Esophagus muscularis mucosa (tissue), 4 donors: ENCODE data around the gene KRT20. TPM values are rescaled to one million over a fixed set of nuclear protein-coding genes. Genes with fewer than 3 reads are reported as not detected.

ENCODE experiments used
- DNase-seq: peaks from one replicate; pipeline ENCODE4 v3.0.0-alpha.2; 2017; ENCODE audit errors: extremely low spot score
- H3K27ac ChIP-seq, 4 donors: fragments of 200-600 bp; sonication (generic); replicated peaks in 1 of 4; 1 replicate in 3 of 4; 2 replicates in 1 of 4; pipeline ENCODE4 v1.5.1; 2016 to 2019; ENCODE audit warnings: mild to moderate bottlenecking in 1 of 4
- H3K27me3 ChIP-seq, 4 donors: fragments of 200-600 bp; sonication (generic); one replicate each; pipeline versions ENCODE4 v1.5.1 to v1.6.0; 2016 to 2019
- H3K36me3 ChIP-seq, 4 donors: fragments of 200-600 bp; sonication (generic); one replicate each; pipeline ENCODE4 v1.5.1; 2016 to 2019
- H3K4me1 ChIP-seq, 4 donors: fragments of 200-600 bp; sonication (generic); one replicate each; pipeline ENCODE4 v1.5.1; 2016 to 2019
- H3K4me3 ChIP-seq, 4 donors: fragments of 200-600 bp; sonication (generic); 1 replicate in 2 of 4; 2 replicates in 2 of 4; pipeline ENCODE4 v1.5.1; 2016 to 2019; ENCODE audit warnings: mild to moderate bottlenecking in 4 of 4, moderate library complexity in 1 of 4
- H3K9me3 ChIP-seq, 4 donors: fragments of 200-600 bp; sonication (generic); 1 replicate in 3 of 4; 2 replicates in 1 of 4; pipeline ENCODE4 v1.5.1; 2016 to 2019
- CTCF ChIP-seq, 3 experiments: fragments of 200-600 bp in 2 of 3; fragments of 450-650 bp in 1 of 3; sonication (generic) in 2 of 3; IDR thresholded peaks; one replicate each; pipeline ENCODE4 v1.5.1; 2017 to 2019; ENCODE audit warnings: antibody characterized with exemption in 3 of 3, mild to moderate bottlenecking in 2 of 3, moderate library complexity in 1 of 3
- EP300 ChIP-seq: sonication (generic); formaldehyde crosslinking; IDR thresholded peaks from one replicate; pipeline ENCODE4 v1.6.1; 2017; ENCODE audit warnings: antibody characterized with exemption
- POLR2A ChIP-seq: fragments of 450-650 bp; IDR thresholded peaks from one replicate; pipeline ENCODE4 v1.6.1; 2017; ENCODE audit warnings: antibody characterized with exemption, moderate library complexity, mild to moderate bottlenecking, low read depth
- POLR2AphosphoS5 ChIP-seq, 2 donors: sonication (generic); formaldehyde crosslinking; IDR thresholded peaks; one replicate each; pipeline ENCODE4 v1.6.1; 2017; ENCODE audit warnings: antibody characterized with exemption in 2 of 2
- WGBS: methylation state at CpG from one replicate; pipeline ENCODE4 v1.1.5; 2018; 5-methylcytosine and 5-hydroxymethylcytosine counted together
- intact Hi-C: fragments of 100-400 bp; cut with DNase I; formaldehyde crosslinking; loops from one replicate; pipeline ENCODE4 v1.15.1; 2023
- total RNA-seq, 4 donors: library from RNA; depleted of rRNA; stranded (reverse); fragments of >200 nt; gene quantifications; one replicate each; pipeline versions ENCODE4 v1.1.0 to v1.2.1, GENCODE V29; 2016

The KRT20 gene
- total RNA-seq, 4 donors from 2014 or later = 0.52 TPM; not detected in 3

- intact Hi-C loops = no loop called here
- Histone ChIP-seq H3K9me3 (no peaks in the 10 kb centered on the region), H3K4me1 (peaks cover 0 to 29% (median 19%) of the 10 kb centered on the region in 4 donors), H3K27me3 (no peaks in the 10 kb centered on the region), H3K27ac (no peak overlapping the region), H3K4me3 (no peak overlapping the region), H3K36me3 (no peaks in the 10 kb centered on the region)
- no peak for DNase-seq
- TF ChIP-seq CTCF (IDR thresholded peaks at IDR 0.05) (no peak), POLR2AphosphoS5 (IDR thresholded peaks at IDR 0.05) (no peak), EP300 (no peak), POLR2A (no peak)
- 66% methylated on average over 3 of the region's 3 CpGs for WGBS
These were observed 29.2 kb upstream of the KRT20 start for GRCh38 chr17:40914075-40914855.

DNA sequence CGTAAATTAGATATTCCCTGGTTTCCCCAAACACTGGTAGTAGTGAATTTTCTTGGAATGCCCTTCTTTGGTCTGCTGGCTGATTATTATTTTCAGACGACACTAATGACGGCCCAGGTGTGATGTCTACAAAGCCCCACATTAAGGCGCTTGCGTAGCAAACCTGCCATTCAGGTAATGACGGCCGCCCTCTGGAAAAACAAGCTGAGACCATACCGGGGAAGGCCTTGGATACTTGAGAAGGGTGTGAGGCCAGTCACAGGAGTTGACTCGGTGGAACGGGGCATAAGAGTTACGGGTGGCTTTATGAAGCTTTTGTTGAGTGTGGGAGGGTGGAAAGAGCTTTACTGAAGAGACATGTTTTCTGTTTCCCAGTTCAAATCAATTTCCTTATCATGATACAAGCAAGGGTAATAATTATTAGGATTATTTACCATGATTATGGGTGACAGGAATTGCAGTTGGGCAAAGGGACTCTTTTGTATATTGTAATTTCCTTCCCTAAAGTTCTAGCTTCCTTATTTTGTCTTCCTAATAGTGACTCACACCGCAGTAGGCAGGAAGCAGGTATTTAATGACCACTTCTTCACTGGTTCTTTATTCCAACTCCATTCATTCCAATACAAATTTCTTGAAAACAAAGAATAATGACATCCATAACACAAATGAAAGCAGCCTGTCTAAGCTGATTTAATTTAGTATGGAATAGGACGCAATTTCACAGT, 27.6 kb upstream of the KRT20 start:
- no peak for TF ChIP-seq CTCF (IDR thresholded peaks at IDR 0.05)
- no peak for TF ChIP-seq POLR2AphosphoS5 (IDR thresholded peaks at IDR 0.05)
- TF ChIP-seq EP300 = no peak
- no peak for TF ChIP-seq POLR2A
- Histone ChIP-seq H3K36me3 (no peaks in the 10 kb centered on the region), H3K27ac (no peak overlapping the region), H3K9me3 (no peaks in the 10 kb centered on the region), H3K4me3 (no peak overlapping the region), H3K27me3 (no peaks in the 10 kb centered on the region), H3K4me1 (peaks cover 0 to 29% (median 21%) of the 10 kb centered on the region in 4 donors)
- WGBS = 91% methylated on average over 13 of the region's 13 CpGs
- intact Hi-C loops = no loop called here
- DNase-seq = no peak

GRCh38 chr17:40910441-40910841, 25.4 kb upstream of the KRT20 start:
- no peaks in the 10 kb centered on the region for H3K9me3 ChIP-seq

DNA sequence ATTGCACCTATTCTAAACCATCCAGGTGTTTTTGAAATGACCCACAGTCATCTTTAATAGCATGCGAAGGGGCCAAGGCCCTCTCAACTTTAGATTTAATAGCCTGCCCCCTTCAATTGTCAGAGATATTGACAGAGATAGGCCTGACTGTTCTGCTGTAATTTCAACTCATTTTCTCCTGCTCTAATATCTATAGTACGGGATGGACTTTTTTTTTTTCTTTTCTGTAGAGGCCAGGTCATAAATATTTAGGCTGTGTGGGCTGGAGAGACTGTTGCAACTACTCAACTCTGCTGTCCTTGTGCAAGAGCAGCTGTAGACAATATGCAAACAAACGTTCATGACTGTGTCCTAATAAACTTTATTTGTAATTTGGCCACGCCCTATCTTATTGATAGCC, 24.7 kb upstream of the KRT20 start:
- DNase-seq = no peak
- TF ChIP-seq CTCF (IDR thresholded peaks at IDR 0.05) (no peak), EP300 (no peak), POLR2AphosphoS5 (IDR thresholded peaks at IDR 0.05) (no peak), POLR2A (no peak)
- Histone ChIP-seq H3K4me3 (no peak overlapping the region), H3K4me1 (peaks cover 0 to 26% (median 21%) of the 10 kb centered on the region in 4 donors), H3K27me3 (peaks cover 0 to 12% (median 0%) of the 10 kb centered on the region in 4 donors), H3K36me3 (no peaks in the 10 kb centered on the region), H3K9me3 (no peaks in the 10 kb centered on the region), H3K27ac (peak overlapping the region; percentile 55 to 75 (median 62))
- intact Hi-C loops = loop anchor here (2.0 to 10.0 kb wide), 5 partner anchors 105 to 753 kb away; no protein-coding TSS in a partner anchor
- WGBS = 39% methylated on average over 4 of the region's 4 CpGs

More at GRCh38 chr17:40910441-40910841, 25.4 kb upstream of the KRT20 start:
- TF ChIP-seq POLR2A (no peak), CTCF (IDR thresholded peaks at IDR 0.05) (no peak), POLR2AphosphoS5 (IDR thresholded peaks at IDR 0.05) (peak in 1 of 2 donors; percentile 31), EP300 (no peak)
- intact Hi-C loops = no loop called here
- peaks cover 0 to 9% (median 0%) of the 10 kb centered on the region in 4 donors for H3K27me3 ChIP-seq
- H3K27ac ChIP-seq = peak overlapping the region; percentile 55 to 75 (median 62)
- H3K36me3 ChIP-seq = no peaks in the 10 kb centered on the region
- 30% methylated on average over 3 of the region's 3 CpGs for WGBS
- H3K4me1 ChIP-seq = peaks cover 0 to 29% (median 21%) of the 10 kb centered on the region in 4 donors
- H3K4me3 ChIP-seq = no peak overlapping the region
- no peak for DNase-seq
